ENCODE data around the gene BCL7B. TPM values are rescaled to one million over a fixed set of nuclear protein-coding genes. Genes with fewer than 3 reads are reported as not detected.

BCL7B gene
- total and polyA plus RNA-seq, 2 experiments from 2014 or later, result 17.0 to 18.2 TPM

- no peak for TF ChIP-seq ZNF114 (CRISPR knock-in tag; IDR thresholded peaks at IDR 0.05)
- no peak for TF ChIP-seq ZNF331 (CRISPR knock-in tag; IDR thresholded peaks at IDR 0.05; ENCODE audit: low read depth)
- no peak for TF ChIP-seq JUNB (IDR thresholded peaks at IDR 0.05; ENCODE audit: unreplicated experiment)
- no peak for TF ChIP-seq EZH2 (IDR thresholded peaks at IDR 0.05; ENCODE audit: low read depth, unreplicated experiment)
- no peak for TF ChIP-seq ETS1 (IDR thresholded peaks at IDR 0.05)
- TF ChIP-seq NANOG (IDR thresholded peaks at IDR 0.05; ENCODE audit: borderline replicate concordance), result no peak
These were observed 2.8 kb upstream of the BCL7B start (continued) for GRCh38 chr7:73560109-73560835.

GRCh38 chr7:73557108-73557396, 438 bp downstream of the BCL7B start:
- Histone ChIP-seq H3F3A (replicated peaks; ENCODE audit: low read depth) (peaks cover 13% of the 10 kb centered on the region), H2AFZ (no peak overlapping the region), H4K20me1 (replicated peaks; ENCODE audit: insufficient read depth) (peaks cover 18% of the 10 kb centered on the region), H3K4me2 (peak overlapping the region; percentile 95), H3K4me3 (peak overlapping the region; percentile 85), H3K79me2 (replicated peaks; ENCODE audit: insufficient read depth) (peaks cover 37% of the 10 kb centered on the region), H3K27me3 (ENCODE audit: insufficient read depth) (peaks cover 25% of the 10 kb centered on the region), H3K4me1 (ENCODE audit: insufficient read depth) (0 out of 2 replicates have a peak, but pooled peaks cover 6% of the 10 kb centered on the region), H3K36me3 (ENCODE audit: insufficient read depth) (no peaks in the 10 kb centered on the region; the same call in 1 of the 2 replicates), H3K9me2 (ENCODE audit: insufficient read depth) (no peaks in the 10 kb centered on the region), H3K27ac (ENCODE audit: low read depth) (peak overlapping the region; percentile 96; the same call in 1 of the 2 replicates)
- Mint-ChIP-seq H3K9me3 (peaks cover 3% of the 10 kb centered on the region; the same call in 1 of the 3 replicates), H3K4me3 (peak overlapping the region; percentile 86), H3K36me3 (ENCODE audit: low read depth) (peaks cover 15% of the 10 kb centered on the region), H3K27me3 (ENCODE audit: insufficient read depth, low read depth, poor library complexity) (peaks cover 23% of the 10 kb centered on the region), H3K27ac (peak overlapping the region; percentile 96), H3K4me1 (peaks cover 11% of the 10 kb centered on the region)
- ATAC-seq (peak; percentile 95), DNase-seq (ENCODE audit: low spot score) (peak; percentile 94)
- TF ChIP-seq EZH2phosphoT487 (IDR thresholded peaks at IDR 0.05; ENCODE audit: unreplicated experiment) (no peak), NANOG (IDR thresholded peaks at IDR 0.05; ENCODE audit: borderline replicate concordance) (no peak), ZNF331 (CRISPR knock-in tag; IDR thresholded peaks at IDR 0.05; ENCODE audit: low read depth) (no peak), CREB1 (CRISPR knock-in tag; IDR thresholded peaks at IDR 0.05; ENCODE audit: low read depth) (peak; percentile 91), ZNF114 (CRISPR knock-in tag; IDR thresholded peaks at IDR 0.05) (no peak), CTCF (conservative IDR thresholded peaks at IDR 0.05; ENCODE audit: low read depth in 2 of 2) (no peak), JUNB (IDR thresholded peaks at IDR 0.05; ENCODE audit: unreplicated experiment) (no peak)
